ENCODE results near the gene PSMB1.
"Not testable (repeated sequence)": the region's sequence is repeated elsewhere in the genome, so short reads cannot be mapped to it uniquely, and the experiment has no call there.

Gene PSMB1

GRCh38 chr6:170523256-170524171 lies 29.6 kb downstream of the PSMB1 start:
- DNase-seq (no peak), ATAC-seq (replicated peaks) (no peak)
- Mint-ChIP-seq H3K9me3 (no peaks in the 10 kb centered on the region), H3K4me3 (no peak overlapping the region), H3K4me1 (no peaks in the 10 kb centered on the region), H3K36me3 (peaks cover 5 to 6% of the 10 kb centered on the region in 2 donors), H3K27me3 (peaks cover 19 to 28% of the 10 kb centered on the region in 2 donors), H3K27ac (no peak overlapping the region)

GRCh38 chr6:170522565-170523183 lies 30.4 kb downstream of the PSMB1 start:
- no peak overlapping the region for H3K4me3 Mint-ChIP-seq
- peak in 1 of 2 donors; percentile 58 for ATAC-seq (replicated peaks)
- H3K27me3 Mint-ChIP-seq = peaks cover 27 to 32% of the 10 kb centered on the region in 2 donors
- no peak for DNase-seq
- H3K4me1 Mint-ChIP-seq = no peaks in the 10 kb centered on the region
- no peak overlapping the region for H3K27ac Mint-ChIP-seq
- peaks cover 0 to 2% of the 10 kb centered on the region in 2 donors for H3K36me3 Mint-ChIP-seq
- H3K9me3 Mint-ChIP-seq = no peaks in the 10 kb centered on the region

DNA sequence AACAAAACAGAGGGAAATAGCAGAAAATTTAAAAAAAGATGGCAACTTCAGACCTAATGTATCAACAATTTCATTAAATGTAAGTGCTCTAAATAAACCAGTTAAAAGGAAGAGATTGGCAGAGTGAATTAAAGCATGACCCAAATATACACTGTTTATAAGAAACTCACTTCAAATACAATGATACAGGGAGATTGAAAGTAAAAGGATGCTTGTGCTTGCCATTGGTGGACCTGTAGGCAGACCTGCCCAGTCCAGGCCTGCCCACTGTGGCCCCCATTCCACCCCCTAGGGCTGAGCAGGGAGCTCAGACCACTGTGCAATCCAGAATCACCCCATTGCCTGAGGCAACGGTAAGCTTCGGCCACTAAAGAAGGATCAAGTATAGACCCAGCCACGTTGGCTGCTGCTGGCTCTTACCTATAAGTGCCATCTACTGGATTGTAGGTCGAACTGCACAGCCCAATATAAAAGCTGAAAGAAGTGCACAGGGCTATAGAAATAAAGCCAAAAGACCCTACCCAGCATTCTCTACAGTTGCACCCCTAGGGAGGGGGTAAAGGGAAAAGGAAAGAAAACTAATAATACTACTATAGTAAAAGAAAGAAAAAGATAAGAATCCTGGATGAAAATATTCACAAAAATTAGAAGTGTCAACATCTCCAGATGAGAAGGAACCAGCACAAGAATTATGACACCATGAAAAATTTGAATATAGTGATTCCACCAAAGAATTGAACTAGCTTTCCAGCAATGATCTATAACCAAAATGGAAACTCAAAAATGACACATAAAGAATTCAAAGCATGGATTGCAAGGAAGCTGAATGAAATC lies 36.1 kb downstream of the PSMB1 start:
- Mint-ChIP-seq H3K36me3 (no peaks in the 10 kb centered on the region), H3K27me3 (peaks cover 51 to 57% of the 10 kb centered on the region in 2 donors), H3K4me1 (peaks cover 0 to 2% of the 10 kb centered on the region in 2 donors), H3K27ac (no peak overlapping the region), H3K4me3 (peak overlapping the region; percentile 22 to 23), H3K9me3 (no peaks in the 10 kb centered on the region)
- ATAC-seq (replicated peaks) (peak; percentile 89 to 92), DNase-seq (peak; percentile 14)

GRCh38 chr6:170514908-170515307 lies 38.2 kb downstream of the PSMB1 start:
- no peak overlapping the region for H3K27ac Mint-ChIP-seq
- peaks cover 54 to 60% of the 10 kb centered on the region in 2 donors for H3K27me3 Mint-ChIP-seq
- peaks cover 5 to 7% of the 10 kb centered on the region in 2 donors for H3K36me3 Mint-ChIP-seq
- peaks cover 0 to 2% of the 10 kb centered on the region in 2 donors for H3K4me1 Mint-ChIP-seq
- no peak overlapping the region for H3K4me3 Mint-ChIP-seq
- ATAC-seq (replicated peaks) = no peak
- no peak for DNase-seq
- no peaks in the 10 kb centered on the region for H3K9me3 Mint-ChIP-seq

- H3K4me3 Mint-ChIP-seq = no peak overlapping the region
- no peak for DNase-seq
- no peak overlapping the region for H3K27ac Mint-ChIP-seq
- peaks cover 36 to 42% of the 10 kb centered on the region in 2 donors for H3K27me3 Mint-ChIP-seq
- H3K36me3 Mint-ChIP-seq = peaks cover 5 to 7% of the 10 kb centered on the region in 2 donors
- no peak for ATAC-seq (replicated peaks)
- H3K4me1 Mint-ChIP-seq = peaks cover 0 to 2% of the 10 kb centered on the region in 2 donors
- H3K9me3 Mint-ChIP-seq = no peaks in the 10 kb centered on the region
These were observed 40.9 kb downstream of the PSMB1 start for GRCh38 chr6:170512249-170512648.

GRCh38 chr6:170510631-170511030 lies 42.5 kb downstream of the PSMB1 start:
- H3K4me3 Mint-ChIP-seq = no peak overlapping the region
- DNase-seq = no peak
- H3K36me3 Mint-ChIP-seq = peaks cover 5 to 7% of the 10 kb centered on the region in 2 donors
- ATAC-seq (replicated peaks) = no peak
- peaks cover 32 to 38% of the 10 kb centered on the region in 2 donors for H3K27me3 Mint-ChIP-seq
- H3K4me1 Mint-ChIP-seq = no peaks in the 10 kb centered on the region
- no peak overlapping the region for H3K27ac Mint-ChIP-seq
- no peaks in the 10 kb centered on the region for H3K9me3 Mint-ChIP-seq

DNA sequence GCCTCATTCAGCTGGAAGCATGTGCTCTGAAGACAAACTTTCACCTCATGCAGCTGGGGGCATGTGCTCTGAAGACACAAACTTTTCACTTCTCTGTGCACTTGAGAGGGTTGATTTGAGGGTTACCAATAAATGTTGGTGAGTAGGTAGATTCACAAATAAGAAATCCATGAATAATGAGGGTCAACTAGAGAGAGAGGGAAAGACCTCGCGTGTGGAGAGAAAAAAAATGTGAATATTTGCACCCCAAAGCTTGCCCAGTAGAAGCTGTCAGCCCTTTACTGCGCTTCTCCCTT lies 43.4 kb downstream of the PSMB1 start:
- H3K36me3 Mint-ChIP-seq = peaks cover 5 to 7% of the 10 kb centered on the region in 2 donors
- ATAC-seq (replicated peaks) = no peak
- H3K4me3 Mint-ChIP-seq = no peak overlapping the region
- H3K9me3 Mint-ChIP-seq = no peaks in the 10 kb centered on the region
- H3K27me3 Mint-ChIP-seq = peaks cover 27 to 40% of the 10 kb centered on the region in 2 donors
- no peak for DNase-seq
- no peaks in the 10 kb centered on the region for H3K4me1 Mint-ChIP-seq
- no peak overlapping the region for H3K27ac Mint-ChIP-seq

- H3K9me3 Mint-ChIP-seq; H3K4me3 Mint-ChIP-seq; H3K36me3 Mint-ChIP-seq; H3K27ac Mint-ChIP-seq; H3K4me1 Mint-ChIP-seq; ATAC-seq (replicated peaks); DNase-seq: not testable (repeated sequence)
- peaks cover 25 to 39% of the 10 kb centered on the region in 2 donors for H3K27me3 Mint-ChIP-seq
These were observed 44.0 kb downstream of the PSMB1 start for GRCh38 chr6:170508892-170509722.

GRCh38 chr6:170508275-170508674 lies 44.8 kb downstream of the PSMB1 start:
- H3K36me3 Mint-ChIP-seq = not testable (repeated sequence)

GRCh38 chr6:170507728-170508127 lies 45.4 kb downstream of the PSMB1 start:
- not testable (repeated sequence) for H3K4me3 Mint-ChIP-seq; H3K9me3 Mint-ChIP-seq; DNase-seq; H3K27ac Mint-ChIP-seq; H3K4me1 Mint-ChIP-seq; ATAC-seq (replicated peaks)
- Mint-ChIP-seq H3K27me3 (peaks cover 26 to 40% of the 10 kb centered on the region in 2 donors), H3K36me3 (peaks cover 12% of the 10 kb centered on the region in 2 donors)

More at GRCh38 chr6:170508275-170508674, 44.8 kb downstream of the PSMB1 start:
- not testable (repeated sequence) for H3K4me3 Mint-ChIP-seq; DNase-seq; H3K4me1 Mint-ChIP-seq; H3K9me3 Mint-ChIP-seq; H3K27ac Mint-ChIP-seq; ATAC-seq (replicated peaks)
- H3K27me3 Mint-ChIP-seq = peaks cover 26 to 40% of the 10 kb centered on the region in 2 donors

DNA sequence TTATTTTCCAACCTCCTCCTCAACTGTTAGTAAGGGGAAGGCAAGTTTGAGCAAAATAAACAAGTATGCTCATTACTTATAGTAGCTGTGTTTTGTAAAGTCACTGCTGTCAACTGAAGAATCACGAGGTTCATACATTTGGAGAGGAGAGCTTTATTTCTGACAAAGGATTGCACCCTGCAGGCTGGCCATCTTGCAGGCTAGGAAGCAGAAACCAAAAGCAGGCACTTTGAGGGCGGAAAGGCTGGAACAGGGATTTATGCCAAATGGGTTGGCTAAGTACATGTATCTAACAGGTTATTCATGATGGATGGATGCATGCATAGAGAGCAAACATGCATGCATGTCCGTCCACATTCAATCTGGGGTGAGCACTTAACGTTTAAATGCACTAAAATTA lies 46.7 kb downstream of the PSMB1 start:
- Mint-ChIP-seq H3K4me3 (no peak overlapping the region), H3K36me3 (peaks cover 19 to 23% of the 10 kb centered on the region in 2 donors), H3K9me3 (peaks cover 20% of the 10 kb centered on the region in 2 donors), H3K27ac (no peak overlapping the region), H3K27me3 (peaks cover 33 to 46% of the 10 kb centered on the region in 2 donors), H3K4me1 (no peaks in the 10 kb centered on the region)
- no peak for ATAC-seq (replicated peaks)
- no peak for DNase-seq

DNA sequence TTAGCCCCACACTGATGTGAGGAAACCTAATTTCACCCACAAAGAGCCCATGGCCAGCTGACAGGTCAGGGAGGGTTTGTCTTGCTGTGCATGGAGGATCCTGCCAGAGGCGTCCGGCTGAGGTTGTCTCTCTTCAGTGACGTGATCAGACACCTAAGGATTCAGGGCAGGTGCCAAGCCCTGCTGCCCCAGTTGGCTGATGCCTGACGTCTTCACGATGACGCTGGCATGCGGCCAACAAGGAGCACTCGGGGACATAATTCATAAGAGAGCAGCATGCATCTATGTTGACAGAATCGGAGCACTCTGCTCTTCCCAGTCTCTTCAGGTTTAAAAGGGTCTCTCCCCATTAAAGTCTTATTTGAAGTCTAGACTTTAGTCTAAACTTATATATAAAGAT lies 47.8 kb downstream of the PSMB1 start:
- H3K27me3 Mint-ChIP-seq = peaks cover 41 to 50% of the 10 kb centered on the region in 2 donors
- no peak for ATAC-seq (replicated peaks)
- peaks cover 29 to 32% of the 10 kb centered on the region in 2 donors for H3K9me3 Mint-ChIP-seq
- H3K4me1 Mint-ChIP-seq = no peaks in the 10 kb centered on the region
- peaks cover 24 to 29% of the 10 kb centered on the region in 2 donors for H3K36me3 Mint-ChIP-seq
- no peak for DNase-seq
- H3K4me3 Mint-ChIP-seq = no peak overlapping the region
- no peak overlapping the region for H3K27ac Mint-ChIP-seq

GRCh38 chr6:170504479-170504878 lies 48.6 kb downstream of the PSMB1 start:
- H3K27me3 Mint-ChIP-seq = peaks cover 45 to 58% of the 10 kb centered on the region in 2 donors
- H3K27ac Mint-ChIP-seq = no peak overlapping the region
- peaks cover 24 to 29% of the 10 kb centered on the region in 2 donors for H3K36me3 Mint-ChIP-seq
- H3K4me1 Mint-ChIP-seq = no peaks in the 10 kb centered on the region
- ATAC-seq (replicated peaks) (no peak), DNase-seq (no peak)
- H3K4me3 Mint-ChIP-seq = no peak overlapping the region
- H3K9me3 Mint-ChIP-seq = peaks cover 29 to 32% of the 10 kb centered on the region in 2 donors

Data from stimulated activated naive B cell treated with anti-CD40 and anti-IgM and Interleukin-4, amounts not matched to agents 10 μg/mL and 1 μg/mL and 100 μg/mL, for 72 hours (primary cell).